ENCODE data around the gene DNAJB13.

DNAJB13 gene

GRCh38 chr11:73956876-73957653 is 6.2 kb downstream of the DNAJB13 start:
- DNase-seq = no peak

- DNase-seq = no peak
These were observed 7.0 kb downstream of the DNAJB13 start for GRCh38 chr11:73957654-73958361.

GRCh38 chr11:73958521-73959141 is 7.8 kb downstream of the DNAJB13 start:
- no peak for DNase-seq

DNA sequence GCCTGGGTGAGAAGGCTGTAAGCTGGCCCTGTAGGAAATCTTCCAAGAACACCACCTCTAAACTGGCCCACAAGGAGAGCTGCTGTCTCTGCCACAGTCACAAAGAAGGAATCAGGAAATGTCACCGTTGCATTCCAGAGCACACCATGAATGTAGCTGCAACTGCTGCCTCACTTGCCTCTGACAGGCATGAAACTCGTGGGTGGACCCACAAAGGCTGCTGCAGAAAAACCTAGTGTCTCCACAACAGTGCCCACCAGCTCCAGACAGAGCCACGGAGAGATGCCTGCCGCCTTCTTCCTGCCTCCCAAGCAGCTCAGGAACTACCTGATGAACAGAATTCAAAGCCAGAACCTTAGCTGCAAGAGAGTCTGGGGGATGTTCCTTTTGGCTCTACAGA is 10.5 kb downstream of the DNAJB13 start:
- no peak for DNase-seq

DNA sequence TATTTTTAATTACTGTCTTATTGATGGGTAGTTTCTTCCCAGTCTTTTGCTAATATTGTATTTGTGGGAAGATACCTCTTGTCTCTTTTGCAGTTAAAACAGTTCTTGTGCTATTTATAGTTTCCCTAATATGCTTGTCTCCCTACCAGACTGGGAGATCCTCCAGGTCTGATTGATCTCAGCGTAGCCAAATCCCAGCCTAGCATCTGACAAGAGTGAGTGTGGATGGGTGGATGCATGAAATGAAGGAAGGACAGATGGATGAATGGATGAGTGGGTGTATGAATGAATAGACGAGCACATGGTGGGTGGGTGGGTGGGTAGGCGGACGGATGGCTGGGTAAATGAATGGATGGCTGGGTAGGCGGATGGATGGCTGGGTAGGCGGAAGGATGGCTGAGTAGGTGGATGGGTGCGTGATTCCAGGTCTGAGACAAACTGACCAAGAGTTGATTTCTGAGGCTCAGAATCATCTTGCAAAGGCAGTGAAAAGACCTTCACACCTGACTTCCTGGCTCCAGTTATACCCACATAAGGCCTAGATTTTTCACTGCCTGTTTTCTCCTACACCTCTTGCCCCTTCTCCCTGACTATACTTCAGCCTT is 11.4 kb downstream of the DNAJB13 start:
- no peak for DNase-seq

GRCh38 chr11:73963861-73964260 is 13.0 kb downstream of the DNAJB13 start:
- no peak for DNase-seq

DNA sequence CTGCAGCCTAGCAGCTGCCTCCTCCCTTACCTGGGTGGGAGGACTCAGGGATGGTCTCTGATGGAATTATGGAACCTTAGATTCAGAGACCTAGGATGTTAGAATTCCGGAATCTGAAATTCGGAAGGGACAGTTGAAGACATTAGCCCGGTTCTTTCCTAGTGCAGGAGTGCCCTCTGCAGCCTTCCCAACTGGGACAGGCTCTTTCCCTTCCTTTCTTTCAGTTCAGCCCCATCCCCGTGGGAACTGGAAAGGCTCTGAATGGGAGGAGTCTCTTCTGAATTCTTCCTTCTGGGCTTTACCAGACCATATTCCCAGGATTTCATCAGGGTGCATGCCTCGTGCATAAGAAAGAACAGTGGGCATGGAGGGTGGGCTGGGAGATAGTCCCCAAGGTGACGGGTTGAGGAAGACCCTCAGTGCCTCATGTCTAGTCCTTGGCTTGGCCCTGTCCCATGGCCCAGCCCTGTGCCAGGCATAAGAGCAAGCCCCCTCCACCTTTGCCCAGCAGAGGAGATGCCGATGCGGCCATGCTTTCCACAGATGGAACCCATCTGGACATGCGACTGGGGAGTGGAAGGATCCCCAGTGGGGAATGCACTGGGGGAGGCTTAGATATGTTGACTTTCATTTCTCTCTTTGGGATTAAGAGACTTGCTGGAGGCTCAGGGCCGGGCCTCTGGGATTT is 14.4 kb downstream of the DNAJB13 start:
- no peak for DNase-seq

GRCh38 chr11:73965764-73966121 is 14.9 kb downstream of the DNAJB13 start:
- DNase-seq = no peak

DNA sequence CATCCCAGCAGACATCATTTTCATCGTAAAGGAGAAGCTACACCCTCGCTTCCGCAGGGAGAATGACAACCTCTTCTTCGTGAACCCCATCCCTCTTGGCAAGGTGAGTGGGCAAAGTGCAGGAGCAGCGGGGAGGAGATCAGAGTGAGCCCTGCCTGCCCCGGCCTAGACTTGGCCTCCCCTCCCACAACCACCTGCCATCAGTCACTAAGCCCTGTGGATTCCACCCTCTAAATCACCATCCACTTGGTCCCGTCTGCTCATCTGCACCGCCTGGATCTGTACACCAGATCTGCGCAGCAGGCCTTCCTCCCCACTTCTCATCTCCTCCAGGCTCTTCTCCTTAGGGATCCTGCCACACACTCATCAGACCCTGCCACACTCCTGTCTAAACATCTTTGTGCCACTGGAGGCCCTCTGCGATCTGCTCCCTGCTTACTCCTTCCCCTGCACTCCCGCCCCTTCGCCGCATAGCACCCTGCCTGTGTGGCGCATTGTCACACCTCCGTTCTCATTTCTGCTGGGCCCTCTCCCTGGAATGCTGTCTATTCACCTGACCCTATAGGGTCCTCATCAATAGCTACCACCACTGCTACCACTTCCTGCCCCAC is 17.6 kb downstream of the DNAJB13 start:
- DNase-seq = no peak

GRCh38 chr11:73969091-73969490 is 18.3 kb downstream of the DNAJB13 start:
- no peak for DNase-seq

DNA sequence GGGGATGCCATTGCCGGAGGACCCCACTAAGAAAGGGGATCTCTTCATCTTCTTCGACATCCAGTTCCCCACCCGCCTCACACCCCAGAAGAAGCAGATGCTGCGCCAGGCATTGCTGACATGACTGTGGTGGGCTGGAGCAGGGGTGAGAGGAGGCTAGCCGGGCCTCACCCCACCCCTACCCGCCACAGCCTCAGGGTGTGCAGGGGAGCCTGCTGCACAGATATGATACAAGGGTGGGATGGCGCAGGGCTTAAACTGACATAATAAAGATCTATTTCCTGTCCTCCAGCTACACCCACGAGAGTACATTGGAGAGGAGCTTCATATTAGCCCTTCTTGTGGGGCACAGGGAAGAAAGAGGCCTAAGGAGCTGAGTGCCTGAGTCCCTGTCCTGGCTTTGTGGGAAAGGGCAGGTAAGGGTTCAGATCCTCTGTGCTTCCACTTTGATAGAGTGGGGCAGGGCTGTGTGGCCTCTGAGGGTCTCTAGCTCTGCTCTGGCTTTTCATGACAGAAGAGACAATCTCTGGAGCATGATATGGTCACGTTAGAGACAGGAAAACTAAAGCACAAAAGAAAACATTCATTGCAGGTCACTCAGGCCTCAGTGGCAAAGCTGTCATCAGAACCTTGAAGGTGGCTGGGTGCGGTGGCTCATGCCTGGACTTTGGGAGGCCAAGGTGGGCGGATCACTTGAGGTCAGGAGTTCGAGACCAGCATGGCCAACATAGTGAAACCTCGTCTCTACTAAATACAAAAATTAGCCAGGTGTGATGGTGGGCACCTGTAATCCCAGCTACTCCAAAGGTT is 19.4 kb downstream of the DNAJB13 start:
- DNase-seq = no peak

DNA sequence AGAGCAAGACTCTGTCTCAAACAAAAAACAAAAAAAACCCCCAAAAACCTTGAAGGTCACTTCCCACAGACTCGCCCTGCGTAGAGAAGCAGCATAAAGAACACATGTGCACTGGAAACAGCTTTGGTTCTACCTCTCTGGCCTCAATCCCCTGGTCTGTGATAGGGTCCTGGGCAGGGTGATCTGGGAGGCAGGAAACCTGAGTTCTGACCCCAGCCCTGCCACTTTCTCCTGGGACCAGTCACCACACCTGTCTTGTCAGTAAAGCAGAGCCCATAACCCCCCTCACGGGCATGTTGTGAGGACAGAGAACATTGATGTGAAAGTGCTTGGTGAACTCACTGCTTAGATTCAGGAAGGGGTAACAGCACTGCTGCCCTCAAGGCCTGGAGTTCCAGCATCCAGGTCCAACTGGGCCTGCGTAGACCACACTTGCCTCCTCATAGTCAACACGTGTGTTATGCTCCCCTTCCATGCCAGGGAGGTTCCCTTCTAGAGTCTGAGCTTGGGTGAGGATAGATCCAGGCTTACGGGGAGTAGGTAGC is 20.4 kb downstream of the DNAJB13 start:
- no peak for DNase-seq

DNA sequence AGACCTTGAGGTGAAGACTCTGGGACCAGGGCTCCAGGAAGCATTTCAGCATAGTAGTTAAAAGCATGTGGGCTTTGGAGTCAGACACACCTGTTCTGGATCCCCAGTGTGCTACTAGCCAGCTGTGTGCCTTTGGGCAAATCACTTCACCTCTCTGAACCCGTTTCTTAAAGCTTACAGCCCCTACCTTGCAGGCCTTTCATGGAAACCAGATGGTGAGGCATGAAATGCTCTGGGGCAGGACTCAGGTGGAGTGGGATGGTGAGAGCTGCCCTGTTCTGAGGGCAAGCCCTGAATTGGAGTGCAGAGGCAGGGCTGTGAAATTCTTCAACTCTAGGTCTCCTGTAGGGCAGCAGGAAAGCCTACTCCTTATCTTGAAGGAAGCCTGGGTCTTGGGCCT is 21.4 kb downstream of the DNAJB13 start:
- no peak for DNase-seq

GRCh38 chr11:73972620-73973449 is 22.0 kb downstream of the DNAJB13 start:
- DNase-seq = no peak

DNA sequence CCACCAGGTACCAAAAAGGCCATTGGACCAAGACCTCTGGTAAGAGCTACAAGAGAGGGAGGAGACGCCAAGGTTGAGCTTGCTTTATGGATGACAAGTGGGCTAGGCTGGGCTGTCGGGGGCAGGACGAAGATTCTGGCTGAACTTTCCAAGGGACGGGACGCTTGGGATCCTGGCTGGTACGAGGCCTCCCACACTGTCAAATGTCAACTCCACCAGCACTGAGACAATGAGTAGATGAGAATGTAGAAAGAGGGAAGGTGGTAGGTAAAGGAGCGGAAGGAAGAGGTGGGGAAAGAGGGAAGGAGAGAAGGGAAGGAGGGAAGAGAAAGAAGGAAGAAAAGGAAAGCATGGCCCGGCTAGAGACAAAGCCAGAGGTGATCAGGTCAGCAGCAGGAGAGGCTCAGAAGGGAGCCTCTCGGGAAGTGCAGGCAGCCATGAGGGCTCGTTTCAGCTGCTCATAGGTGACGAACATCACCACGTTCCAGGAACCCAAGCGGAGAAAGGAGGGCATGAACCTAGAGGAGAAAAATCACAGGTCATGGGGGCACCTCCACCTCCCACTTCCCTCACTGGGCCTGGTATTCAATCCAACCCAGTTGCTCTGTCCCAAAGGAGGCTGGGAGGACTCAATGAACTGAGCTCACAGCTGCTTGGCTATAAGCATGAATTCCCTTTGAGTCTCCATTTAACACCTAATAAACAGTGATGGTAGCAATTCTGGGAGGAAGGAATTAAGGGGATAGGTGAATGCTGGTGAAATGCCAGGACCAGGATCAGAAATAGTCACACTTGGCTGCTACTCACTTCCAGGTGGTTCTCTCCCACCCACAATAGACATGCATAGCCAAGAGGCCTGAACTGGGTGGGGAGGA is 24.0 kb downstream of the DNAJB13 start:
- DNase-seq = no peak

GRCh38 chr11:73975479-73975757 is 24.6 kb downstream of the DNAJB13 start:
- no peak for DNase-seq

- DNase-seq = no peak
These were observed 25.8 kb downstream of the DNAJB13 start for GRCh38 chr11:73976451-73977151.

GRCh38 chr11:73977856-73978519 is 27.2 kb downstream of the DNAJB13 start:
- DNase-seq = no peak

Data from SHP77 (cell line).